DMS79 (cell line): ENCODE data around the gene OR8K1.

Experiments
- DNase-seq: peaks from one replicate; lab custom pipeline; 2025; lab: John Stamatoyannopoulos, UW

The OR8K1 gene

DNA sequence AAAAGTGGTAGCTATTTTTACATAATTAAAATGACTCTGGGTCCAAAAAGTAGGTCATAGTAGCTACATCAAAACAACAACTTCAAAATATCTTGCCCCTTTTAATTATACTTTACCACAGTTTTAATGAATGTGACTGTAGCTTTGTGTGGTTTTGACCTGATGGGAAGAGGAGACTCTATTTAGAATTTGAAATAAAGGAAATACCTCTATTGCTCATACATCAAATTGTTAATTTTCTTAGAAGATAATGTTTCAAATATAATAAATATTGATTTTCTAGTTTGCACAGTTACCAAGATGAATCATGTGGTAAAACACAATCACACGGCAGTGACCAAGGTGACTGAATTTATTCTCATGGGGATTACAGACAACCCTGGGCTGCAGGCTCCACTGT, at the start of gene OR8K1:
Gene OR8K1 (plus strand): TSS at position 301 of the 400 bp plus-strand sequence. CDS start 0 bp downstream, at position 301.
- no peak for DNase-seq

DNA sequence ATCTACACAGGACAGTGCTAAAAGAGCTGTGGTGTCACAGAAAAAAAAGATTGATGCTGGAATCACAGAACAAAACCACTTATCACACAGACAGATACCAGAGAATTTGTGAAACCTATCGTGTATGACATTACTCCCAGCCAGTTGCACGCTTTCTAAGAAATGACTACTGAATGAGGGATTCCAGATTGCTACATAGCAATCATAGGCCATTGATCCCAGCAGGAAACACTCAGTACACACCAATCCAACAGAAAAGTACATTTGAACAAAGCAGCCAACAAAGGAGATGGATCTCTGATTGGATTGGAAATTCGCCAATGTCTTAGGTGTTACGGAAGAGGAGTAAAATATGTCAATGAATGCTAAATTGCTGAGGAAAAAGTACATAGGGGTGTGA, 48.9 kb upstream of the OR8K1 start:
- no peak for DNase-seq

DNA sequence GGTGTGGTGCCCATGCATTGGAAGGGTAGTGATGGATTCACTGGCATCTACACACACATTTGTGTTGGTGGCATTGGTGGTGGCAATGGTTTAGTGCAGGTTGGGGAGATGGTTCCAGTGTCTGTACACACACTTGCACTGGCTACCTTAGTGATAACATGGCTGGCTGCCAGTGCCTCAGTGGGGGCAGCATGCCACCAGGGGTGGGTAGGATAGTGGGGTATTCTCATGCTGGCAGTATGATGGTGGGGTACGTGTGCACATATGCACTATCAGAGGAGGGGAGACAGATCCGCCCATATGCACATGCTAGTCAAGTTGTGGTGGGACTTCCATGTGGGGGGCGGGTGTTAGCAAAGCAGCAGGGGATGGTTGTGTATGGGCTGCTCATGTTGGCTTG, 38.0 kb upstream of the OR8K1 start:
- DNase-seq: no peak

DNA sequence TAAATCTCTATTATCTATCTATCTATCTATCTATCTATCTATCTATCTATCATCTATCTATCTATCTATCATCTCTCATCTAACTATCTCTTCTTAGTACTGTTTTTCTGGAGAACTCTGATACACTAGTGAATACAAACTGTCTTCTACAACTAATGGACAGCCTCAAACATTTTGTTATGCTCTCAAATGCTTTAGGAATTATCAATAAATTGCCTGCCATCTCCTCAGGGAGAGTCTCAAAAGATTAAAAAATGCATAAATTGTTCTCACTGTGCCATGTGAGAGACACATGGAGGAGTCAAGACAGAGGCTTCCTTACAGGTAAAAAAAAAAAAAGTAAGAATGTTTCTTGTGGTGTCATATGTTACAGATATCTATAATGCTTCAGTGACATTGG, 31.0 kb upstream of the OR8K1 start, which contains the start of gene OR8K3:
Gene OR8K3 (plus strand): TSS at position 301 of the 400 bp plus-strand sequence. CDS start 3,163 bp downstream, outside the sequence.
- DNase-seq: no peak

DNA sequence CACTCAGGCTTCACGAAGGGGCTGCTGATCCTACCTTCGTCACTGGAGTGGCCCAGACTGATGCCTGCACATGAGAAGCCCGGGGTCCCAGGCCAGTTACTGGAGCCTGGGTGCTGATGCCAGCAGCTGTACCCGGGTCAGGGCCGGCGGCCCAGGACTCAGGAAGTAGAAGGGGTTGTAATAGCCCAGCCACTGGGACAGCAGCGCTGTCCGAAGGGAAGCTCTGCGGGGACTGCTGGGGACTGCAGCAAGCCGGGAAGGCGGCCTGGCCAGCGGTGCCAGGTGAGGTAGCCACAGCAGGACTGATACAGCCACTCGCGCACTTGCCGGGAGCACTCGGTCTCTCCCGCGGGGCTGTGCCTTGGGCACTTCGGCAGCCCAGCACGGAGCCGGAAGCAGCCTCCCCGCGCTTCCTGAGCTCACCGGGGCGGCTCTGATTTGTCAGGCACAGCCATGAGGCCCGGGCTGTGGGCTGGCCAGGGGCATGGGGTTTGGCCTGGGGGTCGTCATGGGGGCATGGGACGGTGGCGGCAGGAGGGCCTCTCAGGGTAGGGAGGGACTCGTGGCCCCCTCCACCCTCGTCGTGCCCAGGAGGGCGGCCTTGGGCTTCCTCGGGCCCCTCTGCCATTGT, 13.9 kb upstream of the OR8K1 start:
- DNase-seq: no peak

DNA sequence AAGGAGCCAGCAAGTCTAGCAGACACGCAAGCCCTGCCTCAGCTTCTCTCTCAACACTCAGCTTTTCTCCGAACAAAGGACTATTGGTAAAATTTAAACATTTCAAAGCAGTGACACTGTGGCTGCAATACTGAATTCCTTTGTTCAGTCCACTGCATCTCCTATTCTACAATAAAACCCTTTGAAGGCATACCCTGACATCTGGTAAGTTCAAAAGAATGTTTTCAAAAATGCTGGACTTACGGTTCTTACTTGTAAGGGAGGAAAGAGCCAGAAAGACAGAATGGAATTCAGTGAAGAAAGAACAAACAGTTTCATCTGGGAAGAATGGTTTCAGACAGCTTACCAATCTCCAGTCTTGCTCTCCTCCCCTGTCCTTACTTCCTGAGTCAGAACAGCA, 12.7 kb upstream of the OR8K1 start:
- no peak for DNase-seq

DNA sequence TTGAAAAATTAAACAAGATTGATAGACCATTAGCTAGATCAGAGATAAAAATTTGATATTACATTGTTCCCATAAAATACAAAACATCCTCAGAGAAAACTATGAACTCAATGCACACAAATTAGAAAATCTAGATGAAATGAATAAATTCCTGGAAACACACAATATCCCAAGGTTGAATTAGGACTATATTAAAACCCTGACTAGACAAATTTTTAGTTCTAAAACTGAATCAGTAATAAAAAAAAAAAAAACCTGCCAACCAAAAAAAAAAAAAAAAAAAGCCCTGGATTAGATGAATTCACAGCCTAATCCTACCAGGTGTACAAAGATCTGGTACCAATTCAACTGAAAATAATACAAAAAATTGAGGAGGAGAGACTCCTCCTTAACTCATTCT, 5.5 kb upstream of the OR8K1 start:
- no peak for DNase-seq

DNA sequence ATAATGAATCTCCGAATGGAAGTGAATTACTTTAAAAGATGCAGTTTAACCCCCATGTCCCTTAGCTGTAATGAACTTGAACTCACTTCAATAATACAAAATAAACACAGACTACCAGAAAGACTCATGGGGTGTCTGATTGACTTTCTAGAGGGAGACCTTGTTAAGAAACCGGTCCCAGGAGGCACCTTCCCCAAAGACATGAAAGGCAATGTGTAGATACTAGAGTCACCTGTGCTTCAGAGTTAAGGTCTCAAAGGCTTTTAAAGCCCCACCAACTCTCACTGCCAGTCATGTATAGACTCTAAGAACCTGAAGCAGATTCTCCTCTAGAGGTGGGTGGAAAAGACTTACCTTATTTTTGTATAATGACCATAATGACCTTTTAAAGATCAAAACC, 8.2 kb downstream of the OR8K1 start, which contains the start of gene OR8J1:
Gene OR8J1 (plus strand): TSS at position 301 of the 400 bp plus-strand sequence. CDS start 5,956 bp downstream, outside the sequence.
- DNase-seq: no peak

DNA sequence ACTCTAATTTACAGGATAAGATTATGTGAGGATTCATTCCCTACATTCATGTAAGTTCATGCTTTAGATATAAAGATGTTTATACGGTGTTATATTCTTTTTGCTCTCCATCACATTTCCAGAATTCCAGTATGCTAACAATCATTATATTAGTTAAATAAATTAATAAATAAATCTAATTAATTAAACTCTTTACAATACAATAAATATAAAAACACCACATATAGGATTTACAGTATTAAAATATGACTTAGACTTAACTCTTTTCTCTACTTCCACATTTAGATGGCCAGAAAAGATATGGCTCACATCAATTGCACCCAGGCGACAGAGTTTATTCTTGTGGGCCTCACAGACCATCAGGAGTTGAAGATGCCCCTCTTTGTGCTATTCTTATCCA, 29.5 kb downstream of the OR8K1 start, which contains the start of gene OR8U1:
Gene OR8U1 (plus strand): TSS at position 301 of the 400 bp plus-strand sequence. CDS start 0 bp downstream, at position 301.
- no peak for DNase-seq

DNA sequence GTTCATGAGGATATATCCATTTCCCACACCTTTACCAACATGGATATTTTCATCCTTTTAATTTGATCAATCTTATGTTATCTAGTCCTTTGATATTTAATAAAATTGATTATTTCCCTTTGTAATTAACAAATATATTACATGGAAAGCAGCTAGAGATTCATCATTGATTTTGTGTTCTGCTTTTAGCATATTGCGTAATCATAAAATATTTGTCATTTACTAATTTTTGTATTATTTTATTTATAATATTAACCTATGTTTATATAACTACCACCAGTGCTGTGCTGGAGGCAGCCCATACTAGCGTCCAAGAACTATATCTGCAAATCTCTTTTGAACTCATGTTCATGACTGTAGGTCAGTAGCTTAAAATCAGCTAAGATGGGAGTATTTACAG, 34.3 kb downstream of the OR8K1 start:
- no peak for DNase-seq

DNA sequence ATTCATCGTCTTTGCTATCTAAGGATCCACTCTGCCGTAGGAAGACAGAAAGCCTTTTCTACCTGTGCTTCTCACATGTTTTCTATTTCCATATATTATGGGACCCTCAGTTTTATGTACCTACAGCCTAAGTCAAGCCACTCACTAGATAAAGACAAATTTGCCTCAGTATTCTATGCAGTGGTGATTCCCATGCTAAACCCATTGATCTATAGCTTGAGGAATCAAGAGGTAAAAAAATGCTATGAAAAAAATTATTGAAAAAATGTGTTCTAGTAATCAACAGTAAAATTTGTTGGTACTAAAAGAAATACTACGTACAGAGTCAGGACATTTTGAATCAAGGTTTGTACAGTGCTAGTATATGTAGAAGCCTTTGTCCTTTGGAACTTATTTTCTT, 48.5 kb downstream of the OR8K1 start:
- no peak for DNase-seq

DNA sequence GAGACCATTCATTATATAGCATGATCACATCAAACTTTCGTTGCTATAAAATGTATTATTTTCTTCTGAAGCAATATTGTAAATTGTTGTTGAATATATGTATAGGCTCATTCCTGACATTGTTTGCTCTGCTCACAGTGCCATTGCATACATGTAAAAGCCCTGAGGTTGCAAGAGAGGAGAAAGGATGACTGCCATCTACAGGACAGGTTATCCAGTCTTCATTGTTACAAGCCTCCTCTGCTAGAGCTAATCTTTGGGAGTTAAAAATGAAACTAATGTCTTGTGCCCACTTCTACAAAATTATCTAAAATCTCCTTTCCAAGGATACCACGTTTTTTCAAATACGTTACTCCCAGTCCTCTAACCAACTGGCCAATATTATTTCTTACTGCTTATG, 50.2 kb downstream of the OR8K1 start:
- no peak for DNase-seq
